Neural cell (in vitro differentiated cells): Measurements from ENCODE around the gene MCOLN3. TPM values are rescaled to one million over a fixed set of nuclear protein-coding genes. Genes with fewer than 3 reads are reported as not detected.

Experiments used
- H2AFZ ChIP-seq: fragments of 200-600, 300-800 bp; sonication (generic), shearing (Covaris generic); 2 replicates; pipeline ENCODE4 v1.6.0; 2014; ENCODE audit warnings: low read depth, mild to moderate bottlenecking, antibody characterized with exemption, low read length, moderate library complexity
- H3F3A ChIP-seq: fragments of 200-600 bp; shearing (Covaris generic); 2 replicates; pipeline ENCODE4 v1.6.1; 2016; ENCODE audit warnings: mild to moderate bottlenecking, moderate library complexity, mixed read lengths, antibody characterized with exemption, low read length; ENCODE audit not compliant: insufficient read depth, poor library complexity, severe bottlenecking
- H3K27ac ChIP-seq: fragments of 200-600, 300-800 bp; sonication (generic), shearing (Covaris generic); 2 replicates; pipeline ENCODE4 v1.5.1; 2014; ENCODE audit warnings: mild to moderate bottlenecking, low read length, moderate library complexity
- H3K27me3 ChIP-seq: fragments of 300-800, 200-600 bp; sonication (generic), shearing (Covaris generic); 2 replicates; pipeline ENCODE4 v1.6.0; 2014; ENCODE audit warnings: mild to moderate bottlenecking, low read depth, low read length, moderate library complexity; ENCODE audit not compliant: insufficient read depth
- H3K36me3 ChIP-seq: fragments of 300-800, 200-600 bp; sonication (generic), shearing (Covaris generic); 2 replicates; pipeline ENCODE4 v1.5.1; 2014; ENCODE audit warnings: mild to moderate bottlenecking, antibody characterized with exemption, low read length, moderate library complexity; ENCODE audit not compliant: insufficient read depth
- H3K4me2 ChIP-seq: fragments of 300-800, 200-600 bp; sonication (generic), shearing (Covaris generic); 2 replicates; pipeline ENCODE4 v1.6.0; 2014; ENCODE audit warnings: mild to moderate bottlenecking, low read length
- H3K4me3 ChIP-seq: fragments of 300-800, 200-600 bp; sonication (generic), shearing (Covaris generic); 2 replicates; pipeline ENCODE4 v1.5.1; 2014; ENCODE audit warnings: mild to moderate bottlenecking, low read length, moderate library complexity
- H3K79me2 ChIP-seq: fragments of 200-600 bp; shearing (Covaris generic); replicated peaks from 2 replicates; pipeline ENCODE4 v1.6.0; 2014; ENCODE audit warnings: mild to moderate bottlenecking, low read length, moderate library complexity; ENCODE audit not compliant: insufficient read depth
- H3K9ac ChIP-seq: fragments of 300-800, 200-600 bp; sonication (generic), shearing (Covaris generic); 2 replicates; pipeline ENCODE4 v1.6.1; 2016; ENCODE audit warnings: mild to moderate bottlenecking, low read length, mixed read lengths
- H3K9me2 ChIP-seq: fragments of 200-600 bp; shearing (Covaris generic); 2 replicates; pipeline ENCODE4 v1.6.1; 2016; ENCODE audit warnings: mild to moderate bottlenecking, low read length, mixed read lengths; ENCODE audit not compliant: insufficient read depth
- H3K9me3 ChIP-seq: fragments of 200-600, 300-800 bp; sonication (generic), shearing (Covaris generic); 2 replicates; pipeline ENCODE4 v1.6.1; 2016; ENCODE audit warnings: mild to moderate bottlenecking, mixed run types, low read length, moderate library complexity, mixed read lengths
- H4K20me1 ChIP-seq: fragments of 200-600 bp; shearing (Covaris generic); 2 replicates; pipeline ENCODE4 v1.6.1; 2016; ENCODE audit warnings: mild to moderate bottlenecking, mixed run types; ENCODE audit not compliant: insufficient read depth
- EP300 ChIP-seq: fragments of 450-650 bp; conservative IDR thresholded peaks from 2 replicates; pipeline ENCODE4 v1.6.1; 2014; ENCODE audit warnings: antibody characterized with exemption, mild to moderate bottlenecking, moderate library complexity; ENCODE audit not compliant: poor library complexity, severe bottlenecking
- EZH2 ChIP-seq: fragments of 200-600, 300-800 bp; shearing (Covaris generic), sonication (generic); IDR thresholded peaks from 2 replicates; pipeline ENCODE4 v1.6.1; 2014; ENCODE audit warnings: antibody characterized with exemption, low read length, borderline replicate concordance, mild to moderate bottlenecking; ENCODE audit not compliant: insufficient read depth, poor library complexity, severe bottlenecking
- MXI1 ChIP-seq: fragments of 450-650 bp; conservative IDR thresholded peaks from 2 replicates; pipeline ENCODE4 v1.6.1; 2014; ENCODE audit warnings: antibody characterized with exemption, mild to moderate bottlenecking; ENCODE audit not compliant: poor library complexity, severe bottlenecking
- POLR2AphosphoS5 ChIP-seq: IDR thresholded peaks from 2 replicates; pipeline ENCODE4 v1.6.1; 2012
- RAD21 ChIP-seq: fragments of 450-650 bp; conservative IDR thresholded peaks from 2 replicates; pipeline ENCODE4 v1.6.1; 2014; ENCODE audit warnings: antibody characterized with exemption, mild to moderate bottlenecking, moderate library complexity
- SMC3 ChIP-seq: fragments of 450-650 bp; conservative IDR thresholded peaks from 2 replicates; pipeline ENCODE4 v1.6.1; 2014; ENCODE audit warnings: antibody characterized with exemption, mild to moderate bottlenecking, moderate library complexity; ENCODE audit not compliant: poor library complexity
- TAF1 ChIP-seq: IDR thresholded peaks from 2 replicates; pipeline ENCODE4 v1.6.1; 2012; ENCODE audit warnings: low read depth
- polyA plus RNA-seq: library from polyadenylated mRNA; depleted of rRNA; stranded (reverse); fragments of >200 nt; gene quantifications from 2 replicates; pipeline ENCODE4 v1.2.3, GENCODE V29; 2014
- TF ChIP-seq, protein P1 (sequence below): fragments of 450-650 bp; IDR thresholded peaks from 2 replicates; pipeline ENCODE4 v1.5.1; 2014; ENCODE audit warnings: antibody characterized with exemption, mild to moderate bottlenecking, moderate library complexity; ENCODE audit not compliant: poor library complexity, severe bottlenecking
- TF ChIP-seq, protein P2 (sequence below): IDR thresholded peaks from 2 replicates; pipeline ENCODE4 v1.6.1; 2012; ENCODE audit warnings: borderline replicate concordance

Gene MCOLN3
- polyA plus RNA-seq, 1 donor from 2014 or later: not detected

DNA sequence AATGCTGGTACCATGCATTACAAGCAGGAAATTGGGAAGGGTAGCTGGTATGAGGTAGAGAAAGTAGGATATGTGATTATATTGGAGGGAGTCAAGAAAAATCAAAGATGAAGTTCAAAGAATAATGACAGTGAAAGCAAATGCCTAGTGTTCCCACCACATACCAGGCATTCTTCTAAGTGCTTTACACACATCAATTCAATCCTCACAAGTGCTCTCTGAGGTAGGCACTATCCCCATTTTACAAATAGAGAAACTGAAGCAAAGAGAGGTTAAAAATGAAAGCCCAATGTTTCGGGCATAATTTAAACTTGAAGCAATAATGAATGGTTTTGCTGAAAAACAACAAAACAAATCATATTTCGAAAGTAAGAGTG lies 40.1 kb upstream of the MCOLN3 start:
- Histone ChIP-seq H3K4me3 (no peak overlapping the region), H3K4me2 (no peak overlapping the region), H3K36me3 (no peaks in the 10 kb centered on the region), H3K9ac (no peak overlapping the region), H3K27me3 (no peaks in the 10 kb centered on the region), H3K79me2 (no peaks in the 10 kb centered on the region), H4K20me1 (no peaks in the 10 kb centered on the region), H3K9me3 (no peaks in the 10 kb centered on the region), H2AFZ (no peak overlapping the region), H3K27ac (no peak overlapping the region), H3F3A (no peaks in the 10 kb centered on the region), H3K9me2 (no peaks in the 10 kb centered on the region)
- TF ChIP-seq EP300 (no peak), SMC3 (no peak), POLR2AphosphoS5 (no peak), RAD21 (no peak), TAF1 (no peak), EZH2 (no peak), MXI1 (no peak)
- TF ChIP-seq, protein P1, sequence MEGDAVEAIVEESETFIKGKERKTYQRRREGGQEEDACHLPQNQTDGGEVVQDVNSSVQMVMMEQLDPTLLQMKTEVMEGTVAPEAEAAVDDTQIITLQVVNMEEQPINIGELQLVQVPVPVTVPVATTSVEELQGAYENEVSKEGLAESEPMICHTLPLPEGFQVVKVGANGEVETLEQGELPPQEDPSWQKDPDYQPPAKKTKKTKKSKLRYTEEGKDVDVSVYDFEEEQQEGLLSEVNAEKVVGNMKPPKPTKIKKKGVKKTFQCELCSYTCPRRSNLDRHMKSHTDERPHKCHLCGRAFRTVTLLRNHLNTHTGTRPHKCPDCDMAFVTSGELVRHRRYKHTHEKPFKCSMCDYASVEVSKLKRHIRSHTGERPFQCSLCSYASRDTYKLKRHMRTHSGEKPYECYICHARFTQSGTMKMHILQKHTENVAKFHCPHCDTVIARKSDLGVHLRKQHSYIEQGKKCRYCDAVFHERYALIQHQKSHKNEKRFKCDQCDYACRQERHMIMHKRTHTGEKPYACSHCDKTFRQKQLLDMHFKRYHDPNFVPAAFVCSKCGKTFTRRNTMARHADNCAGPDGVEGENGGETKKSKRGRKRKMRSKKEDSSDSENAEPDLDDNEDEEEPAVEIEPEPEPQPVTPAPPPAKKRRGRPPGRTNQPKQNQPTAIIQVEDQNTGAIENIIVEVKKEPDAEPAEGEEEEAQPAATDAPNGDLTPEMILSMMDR: no peak
- TF ChIP-seq, protein P2, sequence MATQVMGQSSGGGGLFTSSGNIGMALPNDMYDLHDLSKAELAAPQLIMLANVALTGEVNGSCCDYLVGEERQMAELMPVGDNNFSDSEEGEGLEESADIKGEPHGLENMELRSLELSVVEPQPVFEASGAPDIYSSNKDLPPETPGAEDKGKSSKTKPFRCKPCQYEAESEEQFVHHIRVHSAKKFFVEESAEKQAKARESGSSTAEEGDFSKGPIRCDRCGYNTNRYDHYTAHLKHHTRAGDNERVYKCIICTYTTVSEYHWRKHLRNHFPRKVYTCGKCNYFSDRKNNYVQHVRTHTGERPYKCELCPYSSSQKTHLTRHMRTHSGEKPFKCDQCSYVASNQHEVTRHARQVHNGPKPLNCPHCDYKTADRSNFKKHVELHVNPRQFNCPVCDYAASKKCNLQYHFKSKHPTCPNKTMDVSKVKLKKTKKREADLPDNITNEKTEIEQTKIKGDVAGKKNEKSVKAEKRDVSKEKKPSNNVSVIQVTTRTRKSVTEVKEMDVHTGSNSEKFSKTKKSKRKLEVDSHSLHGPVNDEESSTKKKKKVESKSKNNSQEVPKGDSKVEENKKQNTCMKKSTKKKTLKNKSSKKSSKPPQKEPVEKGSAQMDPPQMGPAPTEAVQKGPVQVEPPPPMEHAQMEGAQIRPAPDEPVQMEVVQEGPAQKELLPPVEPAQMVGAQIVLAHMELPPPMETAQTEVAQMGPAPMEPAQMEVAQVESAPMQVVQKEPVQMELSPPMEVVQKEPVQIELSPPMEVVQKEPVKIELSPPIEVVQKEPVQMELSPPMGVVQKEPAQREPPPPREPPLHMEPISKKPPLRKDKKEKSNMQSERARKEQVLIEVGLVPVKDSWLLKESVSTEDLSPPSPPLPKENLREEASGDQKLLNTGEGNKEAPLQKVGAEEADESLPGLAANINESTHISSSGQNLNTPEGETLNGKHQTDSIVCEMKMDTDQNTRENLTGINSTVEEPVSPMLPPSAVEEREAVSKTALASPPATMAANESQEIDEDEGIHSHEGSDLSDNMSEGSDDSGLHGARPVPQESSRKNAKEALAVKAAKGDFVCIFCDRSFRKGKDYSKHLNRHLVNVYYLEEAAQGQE: no peak

DNA sequence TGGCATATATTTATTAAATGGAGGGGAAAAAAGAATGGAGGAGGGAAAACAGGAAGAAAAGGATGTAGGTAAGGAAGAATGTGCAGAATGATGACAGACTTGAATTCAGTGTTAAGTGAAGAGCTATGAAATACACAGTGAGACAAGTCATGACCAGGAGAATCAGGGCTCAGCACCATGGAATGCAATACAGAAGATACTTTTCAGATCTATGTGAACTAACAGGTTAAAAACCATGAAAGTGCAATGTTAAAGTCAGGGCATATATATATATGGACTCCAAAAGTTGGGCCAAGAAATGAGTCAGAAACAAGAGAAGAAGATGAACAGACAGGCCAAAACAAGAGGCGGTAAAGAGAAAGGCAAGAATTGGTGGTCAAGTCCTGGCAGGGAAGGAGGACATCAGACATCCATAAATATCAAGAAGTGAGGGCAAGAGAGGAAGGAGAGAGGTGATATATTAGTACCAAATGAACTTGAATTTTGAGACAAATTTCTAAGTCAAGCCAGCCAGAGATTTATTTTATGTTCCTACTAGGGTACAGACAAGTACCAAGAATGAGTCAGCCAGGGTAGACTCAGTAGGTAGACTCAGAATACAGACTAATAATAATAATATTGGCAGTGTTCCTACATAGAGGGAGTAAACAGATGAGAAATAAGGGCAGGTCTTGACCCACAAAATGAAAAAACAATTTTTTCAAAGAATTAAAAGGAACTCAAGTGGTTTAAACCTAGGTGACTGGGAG lies 39.5 kb upstream of the MCOLN3 start:
- H3K9me3 ChIP-seq: no peaks in the 10 kb centered on the region
- no peak overlapping the region for H3K4me2 ChIP-seq
- TF ChIP-seq SMC3 (no peak), TAF1 (no peak), EZH2 (no peak), EP300 (no peak), MXI1 (no peak), POLR2AphosphoS5 (no peak), RAD21 (no peak)
- TF ChIP-seq, protein P1: no peak
- TF ChIP-seq, protein P2: no peak
- H4K20me1 ChIP-seq: no peaks in the 10 kb centered on the region
- H3K4me3 ChIP-seq: no peak overlapping the region
- no peak overlapping the region for H3K9ac ChIP-seq
- H3K27me3 ChIP-seq: no peaks in the 10 kb centered on the region
- no peaks in the 10 kb centered on the region for H3K9me2 ChIP-seq
- H3K27ac ChIP-seq: no peak overlapping the region
- no peaks in the 10 kb centered on the region for H3K36me3 ChIP-seq
- H3F3A ChIP-seq: no peaks in the 10 kb centered on the region
- no peaks in the 10 kb centered on the region for H3K79me2 ChIP-seq
- H2AFZ ChIP-seq: no peak overlapping the region
